SK-N-SH (cell line): ENCODE results near the gene MAN2A1. TPM values are rescaled to one million over a fixed set of nuclear protein-coding genes. Genes with fewer than 3 reads are reported as not detected.

Experiments
- CTCF ChIA-PET: fragments of 300-600, 350-600 bp; formaldehyde crosslinking; extraction: SDS; loops from one replicate; lab custom pipeline; 2021; lab: Yijun Ruan, JAX
- POLR2A ChIA-PET: fragments of 350-600 bp; sonication (Branson Sonifier 250); formaldehyde crosslinking; extraction: SDS; loops from one replicate; lab custom pipeline; 2020; ENCODE audit warnings: antibody characterized with exemption, inconsistent platforms; lab: Yijun Ruan, JAX
- DNase-seq: peaks from one replicate; pipeline ENCODE4 v3.0.0; 2012
- H2AFZ ChIP-seq: fragments of 200-600 bp; sonication (generic); 2 replicates; pipeline ENCODE4 v1.8.1; 2016; ENCODE audit warnings: antibody characterized with exemption, mild to moderate bottlenecking, low read depth
- H3F3A ChIP-seq: fragments of 200-600 bp; sonication (generic); replicated peaks from 2 replicates; pipeline ENCODE3; 2016; ENCODE audit warnings: antibody characterized with exemption, mild to moderate bottlenecking; ENCODE audit not compliant: insufficient read depth
- H3K27ac ChIP-seq, 2 experiments: fragments of 200-500 bp in 1 of 2; fragments of 200-600 bp in 1 of 2; sonication (Bioruptor generic) in 1 of 2; sonication (generic), shearing (Covaris generic) in 1 of 2; 2 replicates each; pipeline versions ENCODE4 v1.5.1 to v1.6.1; 2014 to 2016; ENCODE audit warnings: low read depth in 2 of 2, inconsistent platforms in 1 of 2, low read length in 1 of 2, mild to moderate bottlenecking in 1 of 2, mixed read lengths in 1 of 2
- H3K27me3 ChIP-seq: fragments of 200-600 bp; sonication (generic), shearing (Covaris generic); 2 replicates; pipeline ENCODE4 v1.6.1; 2016; ENCODE audit warnings: mixed run types; ENCODE audit not compliant: insufficient read depth
- H3K36me3 ChIP-seq, 2 experiments: fragments of 200-500 bp in 1 of 2; fragments of 200-600 bp in 1 of 2; sonication (Bioruptor generic) in 1 of 2; sonication (generic) in 1 of 2; replicated peaks in 1 of 2; 2 replicates each; pipeline versions ENCODE3 to v1.5.1; 2014 to 2016; ENCODE audit warnings: low read length in 1 of 2, mild to moderate bottlenecking in 1 of 2; ENCODE audit not compliant: insufficient read depth in 2 of 2, control insufficient read depth in 1 of 2
- H3K4me1 ChIP-seq, 2 experiments: fragments of 200-500 bp in 1 of 2; fragments of 200-600 bp in 1 of 2; sonication (Bioruptor generic) in 1 of 2; sonication (generic), shearing (Covaris generic) in 1 of 2; 2 replicates each; pipeline versions ENCODE4 v1.5.1 to v1.6.1; 2014 to 2016; ENCODE audit warnings: low read depth in 1 of 2, low read length in 1 of 2, mixed run types in 1 of 2; ENCODE audit not compliant: insufficient read depth in 2 of 2, control insufficient read depth in 1 of 2
- H3K4me2 ChIP-seq: fragments of 200-600 bp; sonication (generic), shearing (Covaris generic); 2 replicates; pipeline ENCODE4 v1.6.1; 2017; ENCODE audit warnings: mixed run types
- H3K4me3 ChIP-seq, 2 experiments: fragments of 200-500 bp in 1 of 2; fragments of 200-600 bp in 1 of 2; sonication (Bioruptor generic) in 1 of 2; sonication (generic), shearing (Covaris generic) in 1 of 2; 2 replicates each; pipeline versions ENCODE4 v1.5.1 to v1.8.1; 2014 to 2016; ENCODE audit warnings: low read depth in 2 of 2, inconsistent platforms in 1 of 2, low read length in 1 of 2, mild to moderate bottlenecking in 1 of 2, mixed read lengths in 1 of 2, moderate library complexity in 1 of 2
- H3K79me2 ChIP-seq: fragments of 200-600 bp; sonication (generic); 2 replicates; pipeline ENCODE4 v1.8.1; 2017; ENCODE audit warnings: mild to moderate bottlenecking; ENCODE audit not compliant: insufficient read depth
- H3K9ac ChIP-seq: fragments of 200-600 bp; sonication (generic); 2 replicates; pipeline ENCODE4 v1.6.1; 2017; ENCODE audit warnings: mixed run types
- H3K9me2 ChIP-seq: fragments of 200-600 bp; sonication (generic); 2 replicates; pipeline ENCODE4 v1.6.1; 2017; ENCODE audit warnings: mixed run types
- H3K9me3 ChIP-seq: fragments of 200-600 bp; sonication (generic); 2 replicates; pipeline ENCODE4 v1.6.1; 2017; ENCODE audit warnings: mixed run types, mild to moderate bottlenecking, moderate library complexity
- H4K20me1 ChIP-seq: fragments of 200-600 bp; sonication (generic); 2 replicates; pipeline ENCODE4 v1.6.1; 2017; ENCODE audit warnings: mild to moderate bottlenecking, mixed run types; ENCODE audit not compliant: insufficient read depth
- EP300 ChIP-seq, 2 experiments: IDR thresholded peaks; 2 replicates each; pipeline versions ENCODE4 v1.4.0 to v1.6.1; 2012; ENCODE audit warnings: borderline replicate concordance in 1 of 2, low read depth in 1 of 2, low read length in 1 of 2
- EZH2phosphoT487 ChIP-seq: fragments of 200-600 bp; sonication (generic); IDR thresholded peaks from 2 replicates; pipeline ENCODE4 v1.6.1; 2017; ENCODE audit warnings: low read depth, mixed run types, mild to moderate bottlenecking, antibody characterized with exemption, moderate library complexity, borderline replicate concordance
- FOSL2 ChIP-seq: IDR thresholded peaks from 2 replicates; pipeline ENCODE4 v1.4.0; 2012; ENCODE audit warnings: low read depth, mild to moderate bottlenecking, moderate library complexity, borderline replicate concordance
- FOXJ3 ChIP-seq: sonication (generic); formaldehyde crosslinking; IDR thresholded peaks from 2 replicates; pipeline ENCODE4 v1.5.1; 2020; ENCODE audit warnings: mild to moderate bottlenecking, missing genetic modification reagents
- FOXM1 ChIP-seq: IDR thresholded peaks from 2 replicates; pipeline ENCODE4 v1.4.0; 2012; ENCODE audit warnings: low read depth, mild to moderate bottlenecking
- GATA2 ChIP-seq: sonication (generic); formaldehyde crosslinking; IDR thresholded peaks from 2 replicates; pipeline ENCODE4 v1.5.0; 2020; ENCODE audit warnings: mild to moderate bottlenecking, missing genetic modification reagents
- IRF3 ChIP-seq: fragments of 150-350 bp; IDR thresholded peaks from 2 replicates; pipeline ENCODE4 v1.6.1; 2016; ENCODE audit warnings: mild to moderate bottlenecking, low read depth, low read length
- JUND ChIP-seq: IDR thresholded peaks from 2 replicates; pipeline ENCODE4 v1.4.0; 2012
- MAX ChIP-seq: IDR thresholded peaks from 2 replicates; pipeline ENCODE4 v1.4.0; 2012; ENCODE audit warnings: low read depth
- MXI1 ChIP-seq: IDR thresholded peaks from 2 replicates; pipeline ENCODE4 v1.6.1; 2012; ENCODE audit warnings: mild to moderate bottlenecking, low read depth, low read length, improper control_type of control experiment
- NRF1 ChIP-seq: IDR thresholded peaks from 2 replicates; pipeline ENCODE4 v1.6.1; 2012; ENCODE audit warnings: low read depth, mild to moderate bottlenecking, low read length
- PBX3 ChIP-seq: IDR thresholded peaks from 2 replicates; pipeline ENCODE4; 2012
- RAD21 ChIP-seq: IDR thresholded peaks from 2 replicates; pipeline ENCODE4 v1.6.1; 2012; ENCODE audit warnings: mild to moderate bottlenecking, low read length
- REST ChIP-seq: IDR thresholded peaks from 2 replicates; pipeline ENCODE4 v1.6.1; 2012; ENCODE audit warnings: mild to moderate bottlenecking, low read depth, low read length, moderate library complexity
- RFX5 ChIP-seq: IDR thresholded peaks from 2 replicates; pipeline ENCODE4 v1.6.1; 2012; ENCODE audit warnings: mild to moderate bottlenecking, improper control_type of control experiment, low read length
- SIN3A ChIP-seq: IDR thresholded peaks from 2 replicates; pipeline ENCODE4 v1.6.1; 2012; ENCODE audit warnings: low read depth, mild to moderate bottlenecking, low read length, moderate library complexity, borderline replicate concordance
- SMC3 ChIP-seq: IDR thresholded peaks from 2 replicates; pipeline ENCODE4 v1.6.1; 2012; ENCODE audit warnings: low read depth, low read length, improper control_type of control experiment
- TCF12 ChIP-seq: IDR thresholded peaks from 2 replicates; pipeline ENCODE4 v1.4.0; 2012
- TEAD4 ChIP-seq: IDR thresholded peaks from 2 replicates; pipeline ENCODE4 v1.4.0; 2012; ENCODE audit warnings: mild to moderate bottlenecking, borderline replicate concordance; ENCODE audit not compliant: insufficient read depth
- USF2 ChIP-seq: fragments of 150-350 bp; IDR thresholded peaks from 2 replicates; pipeline ENCODE4 v1.6.1; 2017; ENCODE audit warnings: antibody characterized with exemption, low read length, low read depth, borderline replicate concordance
- WGBS: methylation state at CpG from one replicate; pipeline ENCODE4 v1.1.6; 2017; ENCODE audit warnings: low lambda C conversion rate; 5-methylcytosine and 5-hydroxymethylcytosine counted together
- polyA plus RNA-seq, 3 experiments: library from polyadenylated mRNA; depleted of rRNA; stranded (reverse); fragments of >200 nt; gene quantifications; 2 replicates each; pipeline ENCODE4 v1.2.3, GENCODE V29; 2012

Gene MAN2A1
- polyA plus RNA-seq, 1 of the 3 experiments (the other 2 are of a cell fraction), result 19.7 TPM

- no peaks in the 10 kb centered on the region for H3K36me3 ChIP-seq
- 90% methylated on average over 3 of the region's 3 CpGs for WGBS
- H3K27ac ChIP-seq, result no peak overlapping the region
- CTCF ChIA-PET, result interaction anchor here (1.5 kb wide), 1 partner anchor 12 kb away, joined by 4 read pairs; no protein-coding TSS in a partner anchor
- H3K79me2 ChIP-seq, result no peaks in the 10 kb centered on the region
- no peaks in the 10 kb centered on the region for H3K9me2 ChIP-seq
- no peak overlapping the region for H3K9ac ChIP-seq
- no peak overlapping the region for H2AFZ ChIP-seq
- no peaks in the 10 kb centered on the region for H4K20me1 ChIP-seq
- H3K4me3 ChIP-seq, result no peak overlapping the region
- POLR2A ChIA-PET, result no interaction called here
- no peaks in the 10 kb centered on the region for H3F3A ChIP-seq
- H3K4me2 ChIP-seq, result no peak overlapping the region
- DNase-seq, result no peak
- TF ChIP-seq USF2 (no peak), SIN3A (no peak), NRF1 (no peak), REST (no peak), GATA2 (no peak), EZH2phosphoT487 (no peak), FOXJ3 (CRISPR knock-in tag) (no peak), MXI1 (no peak), PBX3 (no peak), IRF3 (no peak), JUND (no peak), TCF12 (no peak), RAD21 (no peak), EP300 (IDR thresholded peaks at IDR 0.05; ENCODE audit: borderline replicate concordance in 1 of 2, low read depth in 1 of 2, low read length in 1 of 2) (no peak), RFX5 (no peak), TEAD4 (no peak), SMC3 (no peak), FOXM1 (no peak), MAX (no peak), FOSL2 (no peak)
- no peaks in the 10 kb centered on the region for H3K27me3 ChIP-seq
- H3K9me3 ChIP-seq, result no peaks in the 10 kb centered on the region
- peaks cover 0 to 1% of the 10 kb centered on the region in 2 experiments; a peak in 1 of 4 replicates for H3K4me1 ChIP-seq
Measured at GRCh38 chr5:109681763-109682162, 8.0 kb upstream of the MAN2A1 start.
